Measurements from ENCODE around the gene PIAS2.
"Not testable (repeated sequence)": the region's sequence is repeated elsewhere in the genome, so short reads cannot be mapped to it uniquely, and the experiment has no call there.

Gene PIAS2

GRCh38 chr18:46832422-46832821, 84.9 kb downstream of the PIAS2 start:
- DNase-seq (ENCODE audit: low read depth in 2 of 2), result not testable (repeated sequence)

- DNase-seq (ENCODE audit: low read depth in 2 of 2), result no peak
These were observed 85.9 kb downstream of the PIAS2 start for GRCh38 chr18:46831434-46831833.

GRCh38 chr18:46830633-46831032, 86.7 kb downstream of the PIAS2 start:
- no peak for DNase-seq (ENCODE audit: low read depth in 2 of 2)

- no peak for DNase-seq (ENCODE audit: low read depth in 2 of 2)
These were observed 87.4 kb downstream of the PIAS2 start for GRCh38 chr18:46829947-46830346.

GRCh38 chr18:46829531-46829930, 87.8 kb downstream of the PIAS2 start:
- DNase-seq (ENCODE audit: low read depth in 2 of 2), result no peak

GRCh38 chr18:46821856-46822711, 95.2 kb downstream of the PIAS2 start:
- DNase-seq (ENCODE audit: low read depth in 2 of 2), result no peak

GRCh38 chr18:46820863-46821262, 96.4 kb downstream of the PIAS2 start:
- no peak for DNase-seq (ENCODE audit: low read depth in 2 of 2)

GRCh38 chr18:46815661-46816060, 101.6 kb downstream of the PIAS2 start:
- no peak for DNase-seq (ENCODE audit: low read depth in 2 of 2)

- DNase-seq (ENCODE audit: low read depth in 2 of 2), result no peak
These were observed 102.9 kb downstream of the PIAS2 start for GRCh38 chr18:46814399-46814798.

GRCh38 chr18:46812311-46812710, 105.0 kb downstream of the PIAS2 start:
- no peak for DNase-seq (ENCODE audit: low read depth in 2 of 2)

GRCh38 chr18:46810481-46811000, 106.8 kb downstream of the PIAS2 start:
- no peak for DNase-seq (ENCODE audit: low read depth in 2 of 2)

GRCh38 chr18:46809145-46809544, 108.2 kb downstream of the PIAS2 start:
- no peak for DNase-seq (ENCODE audit: low read depth in 2 of 2)

- DNase-seq (ENCODE audit: low read depth in 2 of 2), result not testable (repeated sequence)
These were observed 121.4 kb downstream of the PIAS2 start for GRCh38 chr18:46795945-46796344.

- no peak for DNase-seq (ENCODE audit: low read depth in 2 of 2)
These were observed 122.7 kb downstream of the PIAS2 start for GRCh38 chr18:46794607-46795006.

- DNase-seq (ENCODE audit: low read depth in 2 of 2), result no peak
These were observed 123.7 kb downstream of the PIAS2 start for GRCh38 chr18:46793565-46793964.

- no peak for DNase-seq (ENCODE audit: low read depth in 2 of 2)
These were observed 128.2 kb downstream of the PIAS2 start for GRCh38 chr18:46789088-46789487.

GRCh38 chr18:46787674-46788073, 129.6 kb downstream of the PIAS2 start:
- no peak for DNase-seq (ENCODE audit: low read depth in 2 of 2)

GRCh38 chr18:46772357-46772756, 144.9 kb downstream of the PIAS2 start:
- no peak for DNase-seq (ENCODE audit: low read depth in 2 of 2)

- no peak for DNase-seq (ENCODE audit: low read depth in 2 of 2)
These were observed 146.2 kb downstream of the PIAS2 start for GRCh38 chr18:46771141-46771540.

GRCh38 chr18:46770708-46771107, 146.6 kb downstream of the PIAS2 start:
- DNase-seq (ENCODE audit: low read depth in 2 of 2), result no peak

GRCh38 chr18:46768166-46768921, 149.0 kb downstream of the PIAS2 start:
- no peak for DNase-seq (ENCODE audit: low read depth in 2 of 2)

- no peak for DNase-seq (ENCODE audit: low read depth in 2 of 2)
These were observed 150.1 kb downstream of the PIAS2 start for GRCh38 chr18:46767217-46767616.

- DNase-seq (ENCODE audit: low read depth in 2 of 2), result no peak
These were observed 152.7 kb downstream of the PIAS2 start for GRCh38 chr18:46764586-46764985.

Measured in stimulated activated CD4-positive, alpha-beta T cell treated with anti-CD3 and anti-CD28 coated beads, Interleukin-1b, Interleukin-23, amount 100 ng/mL, for 1 hour (primary cell).